T-cell (primary cell): Measurements from ENCODE around the gene CDC42BPA. TPM values are rescaled to one million over a fixed set of nuclear protein-coding genes. Genes with fewer than 3 reads are reported as not detected.

ENCODE experiments used
- ATAC-seq, 4 experiments: fragments of 200-7000 bp in 3 of 4; fragments of 150-1000 bp in 1 of 4; cut with Tn5 transposase; replicated peaks in 1 of 4; 1 replicate in 3 of 4; 2 replicates in 1 of 4; pipeline ENCODE4 v1.10.0; 2021; ENCODE audit warnings: moderate library complexity in 3 of 4, mild to moderate bottlenecking in 2 of 4, moderate number of reproducible peaks in 1 of 4
- CTCF ChIA-PET, 2 donors: fragments of 300-600 bp; sonication (Branson Sonifier 250); formaldehyde crosslinking; loops; one replicate each; lab custom pipeline; 2022; ENCODE audit warnings: antibody characterized with exemption in 2 of 2; lab: Charles Lee
- POLR2A ChIA-PET, 2 donors: fragments of 300-600 bp; sonication (Branson Sonifier 250); formaldehyde crosslinking; loops; one replicate each; lab custom pipeline; 2022; ENCODE audit warnings: antibody characterized with exemption in 2 of 2; lab: Charles Lee
- DNase-seq, 35 experiments: peaks; one replicate each; pipeline versions ENCODE4 v3.0.0 to v3.0.0-alpha.2; 2013 to 2023
- H3K27ac ChIP-seq: one replicate; pipeline ENCODE4 v1.5.1; 2013; ENCODE audit warnings: low read length
- H3K27me3 ChIP-seq, 2 experiments: replicated peaks in 1 of 2; 1 replicate in 1 of 2; 2 replicates in 1 of 2; pipeline versions ENCODE4 v1.6.1 to v1.7.0; 2013; ENCODE audit warnings: low read length in 1 of 2, mixed read lengths in 1 of 2; ENCODE audit not compliant: control insufficient read depth in 2 of 2, insufficient read depth in 2 of 2; ENCODE audit errors: extremely low read depth in 1 of 2
- H3K36me3 ChIP-seq, 2 donors: 1 replicate in 1 of 2; 2 replicates in 1 of 2; pipeline versions ENCODE4 v1.6.1 to v1.7.0; 2013; ENCODE audit warnings: low read length in 1 of 2; ENCODE audit not compliant: control insufficient read depth in 2 of 2, insufficient read depth in 1 of 2; ENCODE audit errors: extremely low read depth in 1 of 2
- H3K4me1 ChIP-seq, 2 experiments: 1 replicate in 1 of 2; 2 replicates in 1 of 2; pipeline versions ENCODE4 v1.6.1 to v1.7.0; 2013; ENCODE audit warnings: low read length in 2 of 2, mixed read lengths in 1 of 2; ENCODE audit not compliant: insufficient read depth in 2 of 2, control insufficient read depth in 1 of 2; ENCODE audit errors: extremely low read depth in 1 of 2
- H3K4me3 ChIP-seq, 2 donors: 1 replicate in 1 of 2; 2 replicates in 1 of 2; pipeline versions ENCODE4 v1.5.1 to v1.7.0; 2013; ENCODE audit warnings: mild to moderate bottlenecking in 2 of 2, low read length in 1 of 2, moderate library complexity in 1 of 2; ENCODE audit not compliant: control insufficient read depth in 1 of 2; ENCODE audit errors: extremely low read depth in 1 of 2
- H3K9me3 ChIP-seq: 2 replicates; pipeline ENCODE4 v1.7.0; 2013
- H3K27ac Mint-ChIP-seq, 2 donors: one replicate each; pipeline ENCODE4 v1.8.0; 2020 to 2021; ENCODE audit warnings: mild to moderate bottlenecking in 2 of 2, mixed read lengths in 2 of 2
- H3K27me3 Mint-ChIP-seq, 2 donors: one replicate each; pipeline ENCODE4 v1.8.0; 2021 to 2022; ENCODE audit warnings: mixed read lengths in 2 of 2
- H3K36me3 Mint-ChIP-seq: one replicate; pipeline ENCODE4 v1.8.0; 2021; ENCODE audit warnings: mixed read lengths
- H3K4me1 Mint-ChIP-seq, 3 donors: one replicate each; pipeline ENCODE4 v1.8.0; 2020 to 2022; ENCODE audit warnings: mixed read lengths in 3 of 3, mild to moderate bottlenecking in 1 of 3
- H3K4me3 Mint-ChIP-seq, 3 donors: one replicate each; pipeline ENCODE4 v1.8.0; 2020 to 2022; ENCODE audit warnings: mild to moderate bottlenecking in 3 of 3, mixed read lengths in 3 of 3, moderate library complexity in 3 of 3
- H3K9me3 Mint-ChIP-seq, 3 donors: one replicate each; pipeline ENCODE4 v1.8.0; 2020 to 2022; ENCODE audit warnings: mixed read lengths in 3 of 3
- WGBS: methylation state at CpG from one replicate; pipeline ENCODE4 v1.1.5; 2013; ENCODE audit warnings: missing lambda C conversion rate; ENCODE audit not compliant: insufficient coverage; 5-methylcytosine and 5-hydroxymethylcytosine counted together
- total RNA-seq, 35 experiments: library from RNA in 6 of 35; stranded (reverse) in 6 of 35; fragments of 120-200 nt in 1 of 35; gene quantifications; one replicate each; pipeline versions ENCODE4 v1.2.1 to v1.2.4 and lab custom pipeline; 2013 to 2026

CDC42BPA gene
- total RNA-seq, 5 donors from 2014 or later (not counting 1 experiment from before 2014, with no cell fraction given) = 0.33 to 1.6 (median 0.86) TPM

DNA sequence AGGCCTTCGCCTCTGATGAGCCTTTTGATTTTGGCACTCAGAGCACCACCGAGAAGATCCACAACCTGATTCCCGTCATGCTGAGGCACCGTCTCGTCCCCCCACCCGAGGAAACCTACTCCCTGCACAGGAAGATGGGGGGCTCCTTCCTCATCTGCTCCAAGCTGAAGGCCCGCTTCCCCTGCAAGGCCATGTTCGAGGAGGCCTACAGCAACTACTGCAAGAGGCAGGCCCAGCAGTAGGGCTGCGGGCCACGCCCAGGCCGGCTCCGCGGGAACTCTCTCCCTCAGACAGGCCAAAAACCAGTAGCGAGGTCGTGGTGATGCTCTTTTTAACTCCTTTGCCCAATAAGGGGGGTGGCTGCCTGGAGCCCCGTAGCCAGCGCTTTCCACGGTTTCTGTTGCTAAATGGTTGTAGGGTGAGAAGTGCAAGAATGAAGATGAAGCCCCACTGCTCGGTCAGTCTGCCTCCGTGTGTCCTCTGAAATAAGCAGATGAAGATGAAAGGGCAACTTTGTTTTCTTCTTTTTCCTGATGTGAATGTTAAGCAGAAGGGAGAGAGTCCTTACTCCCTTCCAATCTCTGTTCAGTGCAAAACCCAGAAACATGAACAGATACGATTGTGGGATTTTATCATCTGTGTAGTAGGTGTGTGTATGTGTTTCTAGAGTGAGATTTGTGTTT lies 331.7 kb downstream of the CDC42BPA start:
- Mint-ChIP-seq H3K9me3 (no peaks in the 10 kb centered on the region), H3K4me1 (peaks cover 16 to 27% (median 26%) of the 10 kb centered on the region in 3 donors), H3K36me3 (peaks cover 36% of the 10 kb centered on the region), H3K4me3 (no peak overlapping the region), H3K27me3 (no peaks in the 10 kb centered on the region), H3K27ac (no peak overlapping the region)
- H3K4me3 ChIP-seq = no peak overlapping the region
- no peaks in the 10 kb centered on the region for H3K27me3 ChIP-seq
- POLR2A ChIA-PET = no interaction called here
- H3K36me3 ChIP-seq = peaks cover 21 to 43% of the 10 kb centered on the region in 2 donors
- H3K4me1 ChIP-seq = peaks cover 3 to 14% of the 10 kb centered on the region in 2 experiments
- no peak overlapping the region for H3K27ac ChIP-seq
- no peaks in the 10 kb centered on the region for H3K9me3 ChIP-seq
- peak in 1 of 35 experiments; percentile 19 for DNase-seq
- WGBS = 94% methylated on average over 10 of the region's 21 CpGs
- CTCF ChIA-PET = no interaction called here
- no peak for ATAC-seq

DNA sequence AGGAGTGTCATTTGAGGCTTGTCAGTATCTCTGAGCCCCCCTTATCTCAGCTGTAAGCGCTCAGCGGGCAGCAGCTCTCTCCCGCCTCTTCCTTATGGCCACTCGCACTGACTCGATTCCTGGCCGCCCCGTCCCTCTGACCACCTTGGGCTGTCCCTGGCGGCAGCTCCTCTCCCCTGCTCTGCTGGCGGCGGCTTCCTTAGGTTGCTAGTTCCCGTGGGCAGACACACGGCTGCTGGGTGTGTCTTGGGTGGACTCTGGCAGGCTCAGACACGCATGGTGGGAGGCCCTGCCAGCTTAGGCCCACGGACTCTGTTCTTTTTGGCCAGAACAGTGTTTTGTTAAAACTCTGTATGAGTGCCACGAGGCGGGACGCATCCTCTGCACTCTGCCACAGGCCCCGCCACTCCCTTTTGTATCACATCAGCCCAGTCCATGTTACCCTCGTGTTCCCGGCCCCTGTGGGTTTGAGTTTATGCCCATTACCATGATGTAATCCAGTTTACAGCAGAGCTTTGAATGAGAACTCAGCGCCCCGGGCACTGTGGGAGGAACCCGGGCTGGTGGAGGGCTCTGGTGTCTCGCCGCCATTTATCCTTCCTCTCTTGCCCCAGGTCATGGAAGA lies 332.3 kb downstream of the CDC42BPA start:
- DNase-seq = peak in 1 of 35 experiments; percentile 5
- Histone ChIP-seq H3K27ac (no peak overlapping the region), H3K36me3 (peaks cover 22 to 49% of the 10 kb centered on the region in 2 donors), H3K4me1 (peaks cover 3 to 14% of the 10 kb centered on the region in 2 experiments), H3K9me3 (no peaks in the 10 kb centered on the region), H3K4me3 (no peak overlapping the region), H3K27me3 (no peaks in the 10 kb centered on the region)
- ChIA-PET POLR2A (no interaction called here), CTCF (no interaction called here)
- no peak for ATAC-seq
- Mint-ChIP-seq H3K4me3 (no peak overlapping the region), H3K27ac (peak overlapping the region in 1 of 2 donors; percentile 36), H3K27me3 (no peaks in the 10 kb centered on the region), H3K9me3 (no peaks in the 10 kb centered on the region), H3K4me1 (peaks cover 16 to 27% (median 26%) of the 10 kb centered on the region in 3 donors), H3K36me3 (peaks cover 36% of the 10 kb centered on the region)
- 97% methylated on average over 22 of the region's 25 CpGs for WGBS

DNA sequence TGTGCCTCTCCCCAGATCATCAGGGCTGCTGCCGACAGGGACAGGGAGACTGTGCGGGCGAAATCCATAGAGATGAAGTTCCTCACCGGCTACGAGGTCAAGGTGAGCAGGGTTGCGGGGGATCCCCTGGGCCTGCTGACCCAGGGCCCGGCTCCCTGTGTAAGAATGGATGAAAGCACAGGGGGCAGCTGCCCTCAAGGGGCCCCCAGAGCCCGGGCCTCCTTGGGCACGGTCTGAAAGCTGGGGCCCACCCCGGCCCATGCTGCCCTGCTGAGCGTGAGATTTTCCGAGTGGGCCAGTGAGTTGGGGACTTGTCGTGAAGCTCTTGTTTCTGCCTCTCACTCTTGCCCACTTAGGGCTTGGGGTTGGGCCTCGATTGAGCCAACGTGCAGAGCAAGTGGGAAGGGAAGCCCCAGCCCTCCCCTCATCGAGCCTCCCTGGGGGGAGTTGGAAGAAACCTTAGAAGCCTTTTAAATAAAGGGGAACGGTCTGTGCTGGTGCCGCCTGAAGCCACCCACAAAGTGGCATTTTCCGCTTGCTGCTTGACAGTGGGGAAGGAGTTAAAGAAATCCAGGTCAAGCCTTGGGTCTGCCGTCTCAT lies 333.0 kb downstream of the CDC42BPA start:
- Histone ChIP-seq H3K36me3 (peaks cover 25 to 53% of the 10 kb centered on the region in 2 donors), H3K27ac (no peak overlapping the region), H3K27me3 (no peaks in the 10 kb centered on the region), H3K9me3 (no peaks in the 10 kb centered on the region), H3K4me3 (no peak overlapping the region), H3K4me1 (peaks cover 3 to 12% of the 10 kb centered on the region in 2 experiments)
- ChIA-PET CTCF (no interaction called here), POLR2A (interaction anchor here in 1 of 2 donors (0.6 kb wide), 1 partner anchor 289 kb away, joined by 3 read pairs; no protein-coding TSS in a partner anchor)
- Mint-ChIP-seq H3K27ac (no peak overlapping the region), H3K9me3 (no peaks in the 10 kb centered on the region), H3K27me3 (no peaks in the 10 kb centered on the region), H3K4me1 (peaks cover 14 to 22% (median 20%) of the 10 kb centered on the region in 3 donors), H3K4me3 (no peak overlapping the region), H3K36me3 (peaks cover 36% of the 10 kb centered on the region)
- ATAC-seq = no peak
- 97% methylated on average over 13 of the region's 20 CpGs for WGBS
- no peak for DNase-seq

DNA sequence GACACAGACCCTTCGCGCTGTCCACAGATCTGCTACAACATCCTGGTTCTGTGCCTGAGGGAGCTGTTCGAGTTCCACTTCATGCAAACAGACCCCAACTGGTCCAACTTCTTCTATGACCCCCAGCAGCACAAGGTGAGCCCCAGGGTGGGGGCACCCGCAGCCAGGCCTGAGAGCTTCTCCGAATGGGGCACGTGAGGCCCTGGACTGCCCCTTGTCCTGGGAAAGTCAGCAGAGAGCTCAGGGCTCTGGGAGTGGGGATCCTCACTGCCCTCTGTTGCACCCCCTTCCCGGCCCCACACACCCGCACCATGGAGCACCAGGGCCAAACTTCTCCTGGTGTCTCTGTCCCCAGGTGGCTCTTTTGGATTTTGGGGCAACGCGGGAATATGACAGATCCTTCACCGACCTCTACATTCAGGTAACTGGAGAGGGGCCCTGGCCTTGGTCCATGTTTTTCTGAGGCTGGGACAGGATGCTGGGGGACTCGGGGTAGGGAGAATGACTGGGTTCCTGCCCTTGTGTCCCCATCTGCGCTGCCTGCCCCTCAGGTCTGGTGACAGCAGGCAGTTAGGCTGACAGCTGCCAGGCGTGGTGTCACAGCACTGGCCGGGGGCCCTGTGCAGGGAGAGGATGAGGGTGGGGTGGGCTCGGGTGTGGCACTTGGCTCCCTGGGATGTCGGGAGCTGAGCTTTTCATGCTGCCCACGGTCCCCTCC lies 333.6 kb downstream of the CDC42BPA start:
- H3K27me3 Mint-ChIP-seq = no peaks in the 10 kb centered on the region
- H3K27ac ChIP-seq = no peak overlapping the region
- peaks cover 25 to 53% of the 10 kb centered on the region in 2 donors for H3K36me3 ChIP-seq
- ChIA-PET CTCF (no interaction called here), POLR2A (interaction anchor here in 1 of 2 donors (0.6 kb wide), 1 partner anchor 288 kb away, joined by 3 read pairs; no protein-coding TSS in a partner anchor)
- H3K27me3 ChIP-seq = no peaks in the 10 kb centered on the region
- H3K9me3 Mint-ChIP-seq = no peaks in the 10 kb centered on the region
- no peaks in the 10 kb centered on the region for H3K9me3 ChIP-seq
- 96% methylated on average over 17 of the region's 18 CpGs for WGBS
- no peak overlapping the region for H3K27ac Mint-ChIP-seq
- peaks cover 2 to 9% of the 10 kb centered on the region in 2 experiments for H3K4me1 ChIP-seq
- peaks cover 7 to 16% (median 14%) of the 10 kb centered on the region in 3 donors for H3K4me1 Mint-ChIP-seq
- peaks cover 36% of the 10 kb centered on the region for H3K36me3 Mint-ChIP-seq
- H3K4me3 ChIP-seq = no peak overlapping the region
- peak in 1 of 35 experiments; percentile 21 for DNase-seq
- H3K4me3 Mint-ChIP-seq = no peak overlapping the region
- no peak for ATAC-seq

DNA sequence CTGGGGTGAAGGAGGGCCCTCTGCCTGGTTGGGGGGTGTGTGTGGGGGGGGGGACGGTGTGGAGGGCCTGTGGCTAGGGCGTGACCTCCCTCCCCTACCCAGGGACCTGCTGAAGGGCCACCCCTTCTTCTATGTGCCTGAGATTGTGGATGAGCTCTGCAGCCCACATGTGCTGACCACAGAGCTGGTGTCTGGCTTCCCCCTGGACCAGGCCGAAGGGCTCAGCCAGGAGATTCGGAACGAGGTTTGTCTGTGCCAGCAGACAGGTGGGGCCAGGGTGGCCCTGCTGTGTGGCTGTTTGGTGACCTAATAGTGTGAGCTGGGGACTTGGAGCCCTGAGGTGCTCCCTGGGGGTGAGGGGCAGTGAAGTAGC lies 334.3 kb downstream of the CDC42BPA start:
- Histone ChIP-seq H3K9me3 (no peaks in the 10 kb centered on the region), H3K36me3 (peaks cover 25 to 53% of the 10 kb centered on the region in 2 donors), H3K27ac (no peak overlapping the region), H3K4me1 (peaks cover 0 to 2% of the 10 kb centered on the region in 2 experiments), H3K4me3 (no peak overlapping the region), H3K27me3 (no peaks in the 10 kb centered on the region)
- Mint-ChIP-seq H3K27ac (no peak overlapping the region), H3K9me3 (no peaks in the 10 kb centered on the region), H3K4me3 (no peak overlapping the region), H3K4me1 (peaks cover 0 to 9% (median 7%) of the 10 kb centered on the region in 3 donors), H3K36me3 (peaks cover 36% of the 10 kb centered on the region), H3K27me3 (no peaks in the 10 kb centered on the region)
- ChIA-PET CTCF (no interaction called here), POLR2A (no interaction called here)
- WGBS = 87% methylated on average over 3 of the region's 5 CpGs
- DNase-seq = peak in 2 of 35 experiments; percentile 5 to 20
- no peak for ATAC-seq
